Astrocyte (in vitro differentiated cells and primary cell): ENCODE measurements around the gene PALLD. TPM values are rescaled to one million over a fixed set of nuclear protein-coding genes. Genes with fewer than 3 reads are reported as not detected.
A peak's percentile ranks its signal among the peaks of the same experiment; 100 is the strongest.

Source experiments
- DNase-seq: peaks from one replicate; pipeline ENCODE4 v3.0.0-alpha.2; 2010; ENCODE audit warnings: low read depth
- FAIRE-seq: peaks from 2 replicates; lab custom pipeline; 2011; peaks lifted over from hg19 to GRCh38; lab: Jason Lieb, UNC
- H2AFZ ChIP-seq: 2 replicates; pipeline ENCODE4 v1.6.0; 2012; ENCODE audit warnings: low read depth, low read length, inconsistent platforms
- H3K27ac ChIP-seq: 2 replicates; pipeline ENCODE4 v1.5.1; 2011; ENCODE audit warnings: low read depth, low read length, inconsistent platforms
- H3K27me3 ChIP-seq: 2 replicates; pipeline ENCODE4 v1.6.0; 2011; ENCODE audit warnings: low read length, inconsistent platforms; ENCODE audit not compliant: insufficient read depth
- H3K36me3 ChIP-seq: 2 replicates; pipeline ENCODE4 v1.5.1; 2011; ENCODE audit warnings: low read length, inconsistent platforms; ENCODE audit not compliant: insufficient read depth
- H3K4me1 ChIP-seq: 2 replicates; pipeline ENCODE4 v1.5.1; 2011; ENCODE audit warnings: low read length, inconsistent platforms; ENCODE audit not compliant: insufficient read depth
- H3K4me2 ChIP-seq: 2 replicates; pipeline ENCODE4 v1.6.0; 2012; ENCODE audit warnings: low read length, inconsistent platforms
- H3K4me3 ChIP-seq: 2 replicates; pipeline ENCODE4 v1.5.1; 2011; ENCODE audit warnings: low read depth, mild to moderate bottlenecking, low read length, inconsistent platforms; ENCODE audit not compliant: insufficient read depth
- H3K79me2 ChIP-seq: 2 replicates; pipeline ENCODE4 v1.6.0; 2012; ENCODE audit warnings: mild to moderate bottlenecking, low read length, inconsistent platforms; ENCODE audit not compliant: insufficient read depth
- H3K9ac ChIP-seq: 2 replicates; pipeline ENCODE4 v1.6.0; 2012; ENCODE audit warnings: mild to moderate bottlenecking, low read length, inconsistent platforms
- H3K9me3 ChIP-seq: 2 replicates; pipeline ENCODE4 v1.5.1; 2012; ENCODE audit warnings: low read depth, mild to moderate bottlenecking, low read length, inconsistent platforms; ENCODE audit not compliant: insufficient read depth
- H4K20me1 ChIP-seq: 2 replicates; pipeline ENCODE4 v1.6.0; 2012; ENCODE audit warnings: low read length, inconsistent platforms; ENCODE audit not compliant: insufficient read depth
- H3K27ac Mint-ChIP-seq: one replicate; pipeline ENCODE4 v1.8.0; 2021; ENCODE audit warnings: mild to moderate bottlenecking, mixed read lengths; ENCODE audit not compliant: unreplicated experiment
- H3K27me3 Mint-ChIP-seq: one replicate; pipeline ENCODE4 v1.8.0; 2021; ENCODE audit warnings: low read depth, mixed read lengths; ENCODE audit not compliant: unreplicated experiment
- H3K36me3 Mint-ChIP-seq: one replicate; pipeline ENCODE4 v1.8.0; 2021; ENCODE audit warnings: low read depth, mixed read lengths; ENCODE audit not compliant: unreplicated experiment
- H3K4me1 Mint-ChIP-seq: one replicate; pipeline ENCODE4 v1.8.0; 2021; ENCODE audit warnings: low read depth, mixed read lengths; ENCODE audit not compliant: unreplicated experiment
- H3K4me3 Mint-ChIP-seq: one replicate; pipeline ENCODE4 v1.8.0; 2021; ENCODE audit warnings: mild to moderate bottlenecking, moderate library complexity, mixed read lengths; ENCODE audit not compliant: unreplicated experiment
- H3K9me3 Mint-ChIP-seq: one replicate; pipeline ENCODE4 v1.8.0; 2021; ENCODE audit warnings: mild to moderate bottlenecking, mixed read lengths; ENCODE audit not compliant: unreplicated experiment
- EZH2 ChIP-seq: IDR thresholded peaks from 2 replicates; pipeline ENCODE4 v1.6.1; 2012; ENCODE audit warnings: mild to moderate bottlenecking, low read length, inconsistent platforms; ENCODE audit not compliant: insufficient read depth
- total RNA-seq: library from RNA; stranded (reverse); gene quantifications from 2 replicates; pipeline ENCODE4 v1.2.1, GENCODE V29; 2021
- TF ChIP-seq, protein P1 (sequence below): IDR thresholded peaks from 2 replicates; pipeline ENCODE4 v1.5.1; 2011; ENCODE audit warnings: low read depth, mild to moderate bottlenecking, inconsistent platforms, low read length, moderate library complexity; ENCODE audit not compliant: insufficient read depth

PALLD gene
- total RNA-seq, 1 donor from 2014 or later, result 498 TPM

- Histone ChIP-seq H3K79me2 (peaks cover 99% of the 10 kb centered on the region), H3K4me3 (no peak overlapping the region), H2AFZ (no peak overlapping the region), H3K36me3 (peaks cover 31% of the 10 kb centered on the region), H3K9me3 (no peaks in the 10 kb centered on the region), H3K4me2 (peak overlapping the region; percentile 27), H3K9ac (no peak overlapping the region), H4K20me1 (peaks cover 98% of the 10 kb centered on the region), H3K27me3 (no peaks in the 10 kb centered on the region), H3K4me1 (peaks cover 35% of the 10 kb centered on the region), H3K27ac (peak overlapping the region; percentile 0)
- H3K27ac Mint-ChIP-seq, result peak overlapping the region; percentile 41
- no peak overlapping the region for H3K4me3 Mint-ChIP-seq
- FAIRE-seq (no peak), DNase-seq (no peak)
- TF ChIP-seq, protein P1, sequence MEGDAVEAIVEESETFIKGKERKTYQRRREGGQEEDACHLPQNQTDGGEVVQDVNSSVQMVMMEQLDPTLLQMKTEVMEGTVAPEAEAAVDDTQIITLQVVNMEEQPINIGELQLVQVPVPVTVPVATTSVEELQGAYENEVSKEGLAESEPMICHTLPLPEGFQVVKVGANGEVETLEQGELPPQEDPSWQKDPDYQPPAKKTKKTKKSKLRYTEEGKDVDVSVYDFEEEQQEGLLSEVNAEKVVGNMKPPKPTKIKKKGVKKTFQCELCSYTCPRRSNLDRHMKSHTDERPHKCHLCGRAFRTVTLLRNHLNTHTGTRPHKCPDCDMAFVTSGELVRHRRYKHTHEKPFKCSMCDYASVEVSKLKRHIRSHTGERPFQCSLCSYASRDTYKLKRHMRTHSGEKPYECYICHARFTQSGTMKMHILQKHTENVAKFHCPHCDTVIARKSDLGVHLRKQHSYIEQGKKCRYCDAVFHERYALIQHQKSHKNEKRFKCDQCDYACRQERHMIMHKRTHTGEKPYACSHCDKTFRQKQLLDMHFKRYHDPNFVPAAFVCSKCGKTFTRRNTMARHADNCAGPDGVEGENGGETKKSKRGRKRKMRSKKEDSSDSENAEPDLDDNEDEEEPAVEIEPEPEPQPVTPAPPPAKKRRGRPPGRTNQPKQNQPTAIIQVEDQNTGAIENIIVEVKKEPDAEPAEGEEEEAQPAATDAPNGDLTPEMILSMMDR, result no peak
- no peak for TF ChIP-seq EZH2
- H3K9me3 Mint-ChIP-seq, result no peaks in the 10 kb centered on the region
- H3K36me3 Mint-ChIP-seq, result peaks cover 25% of the 10 kb centered on the region
- H3K27me3 Mint-ChIP-seq, result no peaks in the 10 kb centered on the region
- H3K4me1 Mint-ChIP-seq, result peaks cover 71% of the 10 kb centered on the region
Measured at GRCh38 chr4:168841000-168841671, 344.3 kb downstream of the PALLD start.

- no peak overlapping the region for H3K9ac ChIP-seq
- H3K36me3 ChIP-seq, result peaks cover 30% of the 10 kb centered on the region
- Mint-ChIP-seq H3K36me3 (peaks cover 23% of the 10 kb centered on the region), H3K9me3 (no peaks in the 10 kb centered on the region), H3K27ac (peak overlapping the region; percentile 41), H3K4me3 (no peak overlapping the region), H3K4me1 (peaks cover 68% of the 10 kb centered on the region), H3K27me3 (no peaks in the 10 kb centered on the region)
- no peak overlapping the region for H3K4me2 ChIP-seq
- no peak overlapping the region for H3K4me3 ChIP-seq
- H3K79me2 ChIP-seq, result peaks cover 99% of the 10 kb centered on the region
- H2AFZ ChIP-seq, result no peak overlapping the region
- no peaks in the 10 kb centered on the region for H3K27me3 ChIP-seq
- peaks cover 31% of the 10 kb centered on the region for H3K4me1 ChIP-seq
- H3K9me3 ChIP-seq, result no peaks in the 10 kb centered on the region
- FAIRE-seq (no peak), DNase-seq (no peak)
- H3K27ac ChIP-seq, result peak overlapping the region; percentile 34
- TF ChIP-seq, protein P1, result no peak
- TF ChIP-seq EZH2, result no peak
- H4K20me1 ChIP-seq, result peaks cover 98% of the 10 kb centered on the region
Measured at GRCh38 chr4:168841672-168842019, 344.8 kb downstream of the PALLD start.

DNA sequence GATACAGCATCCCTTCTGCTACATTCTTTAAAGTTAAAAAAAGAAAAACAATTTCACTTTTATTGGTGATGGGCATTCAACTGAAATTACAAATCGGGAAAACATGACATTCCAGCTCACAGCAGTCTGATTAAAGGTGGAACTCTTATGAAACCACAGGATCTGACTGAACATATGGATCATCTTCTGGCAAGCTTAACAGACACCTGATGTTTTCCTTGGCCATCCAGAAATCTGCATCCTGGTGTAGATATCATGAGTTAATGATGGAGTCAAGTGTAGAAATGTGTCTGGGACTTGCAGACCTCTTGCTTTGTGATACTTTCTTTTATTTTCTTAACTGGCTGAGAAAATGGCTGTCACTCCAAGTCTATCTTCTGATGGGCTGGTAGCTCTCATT is 345.3 kb downstream of the PALLD start:
- Mint-ChIP-seq H3K27ac (peak overlapping the region; percentile 69), H3K27me3 (no peaks in the 10 kb centered on the region), H3K36me3 (peaks cover 23% of the 10 kb centered on the region), H3K9me3 (no peaks in the 10 kb centered on the region), H3K4me3 (no peak overlapping the region), H3K4me1 (peaks cover 64% of the 10 kb centered on the region)
- H2AFZ ChIP-seq, result no peak overlapping the region
- no peak overlapping the region for H3K4me2 ChIP-seq
- TF ChIP-seq, protein P1, result no peak
- no peaks in the 10 kb centered on the region for H3K9me3 ChIP-seq
- peaks cover 98% of the 10 kb centered on the region for H4K20me1 ChIP-seq
- H3K27ac ChIP-seq, result peak overlapping the region; percentile 34
- DNase-seq (no peak), FAIRE-seq (no peak)
- H3K9ac ChIP-seq, result no peak overlapping the region
- H3K27me3 ChIP-seq, result no peaks in the 10 kb centered on the region
- peaks cover 26% of the 10 kb centered on the region for H3K4me1 ChIP-seq
- H3K79me2 ChIP-seq, result peaks cover 99% of the 10 kb centered on the region
- H3K36me3 ChIP-seq, result peaks cover 28% of the 10 kb centered on the region
- H3K4me3 ChIP-seq, result no peak overlapping the region
